Dermis microvascular lymphatic vessel endothelial cell (primary cell): ENCODE data around the gene CLPX. TPM values are rescaled to one million over a fixed set of nuclear protein-coding genes. Genes with fewer than 3 reads are reported as not detected.
"Not testable (repeated sequence)": the region's sequence is repeated elsewhere in the genome, so short reads cannot be mapped to it uniquely, and the experiment has no call there.

Experiments used
- DNase-seq, 2 donors: peaks; one replicate each; pipeline versions ENCODE4 v3.0.0 to v3.0.0-alpha.2; 2010; ENCODE audit warnings: low read depth in 2 of 2
- total RNA-seq: library from RNA; depleted of rRNA; stranded (reverse); fragments of >200 nt; gene quantifications from 2 replicates; pipeline ENCODE4 v1.2.1, GENCODE V29; 2014

The CLPX gene
- total RNA-seq, 1 donor from 2014 or later: 33.5 TPM

GRCh38 chr15:65101891-65102708 lies 83.0 kb downstream of the CLPX start:
- no peak for DNase-seq

GRCh38 chr15:65101411-65101890 lies 83.7 kb downstream of the CLPX start:
- peak; percentile 38 to 57 for DNase-seq

GRCh38 chr15:65100442-65100841 lies 84.7 kb downstream of the CLPX start:
- DNase-seq: no peak

GRCh38 chr15:65099801-65100200 lies 85.3 kb downstream of the CLPX start:
- DNase-seq: not testable (repeated sequence)

GRCh38 chr15:65099336-65099735 lies 85.8 kb downstream of the CLPX start:
- no peak for DNase-seq

Other genes starting within 250 kb of the CLPX start
- gene SPG21, start 195.4 kb downstream of the CLPX start, total RNA-seq: 52.0 and 80.7 TPM in 2 replicates
- gene MTFMT, start 155.7 kb downstream of the CLPX start, total RNA-seq: 12.7 and 17.1 TPM in 2 replicates
- not detected in 2 replicates for gene SLC51B, start 140.0 kb downstream of the CLPX start, total RNA-seq
- not detected in 2 replicates for gene RASL12, start 117.4 kb downstream of the CLPX start, total RNA-seq
- not detected in 2 replicates for gene KBTBD13, start 108.6 kb downstream of the CLPX start, total RNA-seq
- 0.77 and 3.8 TPM in 2 replicates for gene UBAP1L, start 70.1 kb downstream of the CLPX start, total RNA-seq
- 9.9 and 13.0 TPM in 2 replicates for gene PDCD7, start 51.5 kb downstream of the CLPX start, total RNA-seq
- gene CILP, start 26.1 kb upstream of the CLPX start, total RNA-seq: under 0.01 TPM in 1 of 2 replicates, not detected in the other
- 1.8 and 3.0 TPM in 2 replicates for gene PARP16, start 101.5 kb upstream of the CLPX start, total RNA-seq
- not detected in 2 replicates for gene RNU5A-1, start 110.7 kb upstream of the CLPX start, total RNA-seq
- not detected in 2 replicates for gene RNU5B-1, start 119.3 kb upstream of the CLPX start, total RNA-seq
- 0.13 TPM in 1 of 2 replicates, not detected in the other for gene IGDCC3, start 192.7 kb upstream of the CLPX start, total RNA-seq
- 0.13 TPM in 2 replicates for gene IGDCC4, start 237.6 kb upstream of the CLPX start, total RNA-seq